Neural cell (in vitro differentiated cells): ENCODE measurements around the gene SHQ1. TPM values are rescaled to one million over a fixed set of nuclear protein-coding genes. Genes with fewer than 3 reads are reported as not detected.

Experiments used
- H2AFZ ChIP-seq: fragments of 200-600, 300-800 bp; sonication (generic), shearing (Covaris generic); 2 replicates; pipeline ENCODE4 v1.6.0; 2014; ENCODE audit warnings: low read depth, mild to moderate bottlenecking, antibody characterized with exemption, low read length, moderate library complexity
- H3F3A ChIP-seq: fragments of 200-600 bp; shearing (Covaris generic); 2 replicates; pipeline ENCODE4 v1.6.1; 2016; ENCODE audit warnings: mild to moderate bottlenecking, moderate library complexity, mixed read lengths, antibody characterized with exemption, low read length; ENCODE audit not compliant: insufficient read depth, poor library complexity, severe bottlenecking
- H3K27ac ChIP-seq: fragments of 200-600, 300-800 bp; sonication (generic), shearing (Covaris generic); 2 replicates; pipeline ENCODE4 v1.5.1; 2014; ENCODE audit warnings: mild to moderate bottlenecking, low read length, moderate library complexity
- H3K27me3 ChIP-seq: fragments of 300-800, 200-600 bp; sonication (generic), shearing (Covaris generic); 2 replicates; pipeline ENCODE4 v1.6.0; 2014; ENCODE audit warnings: mild to moderate bottlenecking, low read depth, low read length, moderate library complexity; ENCODE audit not compliant: insufficient read depth
- H3K36me3 ChIP-seq: fragments of 300-800, 200-600 bp; sonication (generic), shearing (Covaris generic); 2 replicates; pipeline ENCODE4 v1.5.1; 2014; ENCODE audit warnings: mild to moderate bottlenecking, antibody characterized with exemption, low read length, moderate library complexity; ENCODE audit not compliant: insufficient read depth
- H3K4me2 ChIP-seq: fragments of 300-800, 200-600 bp; sonication (generic), shearing (Covaris generic); 2 replicates; pipeline ENCODE4 v1.6.0; 2014; ENCODE audit warnings: mild to moderate bottlenecking, low read length
- H3K4me3 ChIP-seq: fragments of 300-800, 200-600 bp; sonication (generic), shearing (Covaris generic); 2 replicates; pipeline ENCODE4 v1.5.1; 2014; ENCODE audit warnings: mild to moderate bottlenecking, low read length, moderate library complexity
- H3K79me2 ChIP-seq: fragments of 200-600 bp; shearing (Covaris generic); replicated peaks from 2 replicates; pipeline ENCODE4 v1.6.0; 2014; ENCODE audit warnings: mild to moderate bottlenecking, low read length, moderate library complexity; ENCODE audit not compliant: insufficient read depth
- H3K9ac ChIP-seq: fragments of 300-800, 200-600 bp; sonication (generic), shearing (Covaris generic); 2 replicates; pipeline ENCODE4 v1.6.1; 2016; ENCODE audit warnings: mild to moderate bottlenecking, low read length, mixed read lengths
- H3K9me2 ChIP-seq: fragments of 200-600 bp; shearing (Covaris generic); 2 replicates; pipeline ENCODE4 v1.6.1; 2016; ENCODE audit warnings: mild to moderate bottlenecking, low read length, mixed read lengths; ENCODE audit not compliant: insufficient read depth
- H3K9me3 ChIP-seq: fragments of 200-600, 300-800 bp; sonication (generic), shearing (Covaris generic); 2 replicates; pipeline ENCODE4 v1.6.1; 2016; ENCODE audit warnings: mild to moderate bottlenecking, mixed run types, low read length, moderate library complexity, mixed read lengths
- H4K20me1 ChIP-seq: fragments of 200-600 bp; shearing (Covaris generic); 2 replicates; pipeline ENCODE4 v1.6.1; 2016; ENCODE audit warnings: mild to moderate bottlenecking, mixed run types; ENCODE audit not compliant: insufficient read depth
- EP300 ChIP-seq: fragments of 450-650 bp; conservative IDR thresholded peaks from 2 replicates; pipeline ENCODE4 v1.6.1; 2014; ENCODE audit warnings: antibody characterized with exemption, mild to moderate bottlenecking, moderate library complexity; ENCODE audit not compliant: poor library complexity, severe bottlenecking
- EZH2 ChIP-seq: fragments of 200-600, 300-800 bp; shearing (Covaris generic), sonication (generic); IDR thresholded peaks from 2 replicates; pipeline ENCODE4 v1.6.1; 2014; ENCODE audit warnings: antibody characterized with exemption, low read length, borderline replicate concordance, mild to moderate bottlenecking; ENCODE audit not compliant: insufficient read depth, poor library complexity, severe bottlenecking
- MXI1 ChIP-seq: fragments of 450-650 bp; conservative IDR thresholded peaks from 2 replicates; pipeline ENCODE4 v1.6.1; 2014; ENCODE audit warnings: antibody characterized with exemption, mild to moderate bottlenecking; ENCODE audit not compliant: poor library complexity, severe bottlenecking
- POLR2AphosphoS5 ChIP-seq: IDR thresholded peaks from 2 replicates; pipeline ENCODE4 v1.6.1; 2012
- RAD21 ChIP-seq: fragments of 450-650 bp; conservative IDR thresholded peaks from 2 replicates; pipeline ENCODE4 v1.6.1; 2014; ENCODE audit warnings: antibody characterized with exemption, mild to moderate bottlenecking, moderate library complexity
- SMC3 ChIP-seq: fragments of 450-650 bp; conservative IDR thresholded peaks from 2 replicates; pipeline ENCODE4 v1.6.1; 2014; ENCODE audit warnings: antibody characterized with exemption, mild to moderate bottlenecking, moderate library complexity; ENCODE audit not compliant: poor library complexity
- TAF1 ChIP-seq: IDR thresholded peaks from 2 replicates; pipeline ENCODE4 v1.6.1; 2012; ENCODE audit warnings: low read depth
- polyA plus RNA-seq: library from polyadenylated mRNA; depleted of rRNA; stranded (reverse); fragments of >200 nt; gene quantifications from 2 replicates; pipeline ENCODE4 v1.2.3, GENCODE V29; 2014
- TF ChIP-seq, protein P1 (sequence below): fragments of 450-650 bp; IDR thresholded peaks from 2 replicates; pipeline ENCODE4 v1.5.1; 2014; ENCODE audit warnings: antibody characterized with exemption, mild to moderate bottlenecking, moderate library complexity; ENCODE audit not compliant: poor library complexity, severe bottlenecking
- TF ChIP-seq, protein P2 (sequence below): IDR thresholded peaks from 2 replicates; pipeline ENCODE4 v1.6.1; 2012; ENCODE audit warnings: borderline replicate concordance

SHQ1 gene
- polyA plus RNA-seq, 1 donor from 2014 or later, result 14.3 TPM

DNA sequence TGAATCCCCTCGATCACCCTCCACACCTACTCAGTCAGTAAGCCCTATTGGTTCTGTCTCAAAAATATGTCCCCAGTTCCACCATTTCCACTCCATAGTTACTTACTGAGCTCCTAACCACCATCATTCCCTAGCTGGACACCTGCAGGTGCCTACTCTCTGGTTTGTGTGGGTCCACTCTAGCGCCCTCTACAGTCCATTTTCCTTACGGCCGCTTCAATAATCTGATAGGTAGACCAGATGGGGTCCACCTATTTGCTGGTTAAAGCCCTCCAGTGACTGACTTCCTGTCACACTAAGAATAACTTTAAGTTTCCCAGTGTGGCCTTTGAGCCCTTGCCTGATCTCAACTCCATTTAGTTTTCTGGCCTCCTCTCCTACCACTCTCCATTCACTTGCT lies 44.6 kb upstream of the SHQ1 start:
- H2AFZ ChIP-seq, result no peak overlapping the region
- H4K20me1 ChIP-seq, result no peaks in the 10 kb centered on the region
- H3K79me2 ChIP-seq, result no peaks in the 10 kb centered on the region
- no peaks in the 10 kb centered on the region for H3F3A ChIP-seq
- H3K36me3 ChIP-seq, result no peaks in the 10 kb centered on the region
- H3K9me2 ChIP-seq, result no peaks in the 10 kb centered on the region
- TF ChIP-seq EP300 (no peak), MXI1 (no peak), SMC3 (no peak), EZH2 (no peak), POLR2AphosphoS5 (no peak), RAD21 (no peak), TAF1 (no peak)
- TF ChIP-seq, protein P1, sequence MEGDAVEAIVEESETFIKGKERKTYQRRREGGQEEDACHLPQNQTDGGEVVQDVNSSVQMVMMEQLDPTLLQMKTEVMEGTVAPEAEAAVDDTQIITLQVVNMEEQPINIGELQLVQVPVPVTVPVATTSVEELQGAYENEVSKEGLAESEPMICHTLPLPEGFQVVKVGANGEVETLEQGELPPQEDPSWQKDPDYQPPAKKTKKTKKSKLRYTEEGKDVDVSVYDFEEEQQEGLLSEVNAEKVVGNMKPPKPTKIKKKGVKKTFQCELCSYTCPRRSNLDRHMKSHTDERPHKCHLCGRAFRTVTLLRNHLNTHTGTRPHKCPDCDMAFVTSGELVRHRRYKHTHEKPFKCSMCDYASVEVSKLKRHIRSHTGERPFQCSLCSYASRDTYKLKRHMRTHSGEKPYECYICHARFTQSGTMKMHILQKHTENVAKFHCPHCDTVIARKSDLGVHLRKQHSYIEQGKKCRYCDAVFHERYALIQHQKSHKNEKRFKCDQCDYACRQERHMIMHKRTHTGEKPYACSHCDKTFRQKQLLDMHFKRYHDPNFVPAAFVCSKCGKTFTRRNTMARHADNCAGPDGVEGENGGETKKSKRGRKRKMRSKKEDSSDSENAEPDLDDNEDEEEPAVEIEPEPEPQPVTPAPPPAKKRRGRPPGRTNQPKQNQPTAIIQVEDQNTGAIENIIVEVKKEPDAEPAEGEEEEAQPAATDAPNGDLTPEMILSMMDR, result no peak
- TF ChIP-seq, protein P2, sequence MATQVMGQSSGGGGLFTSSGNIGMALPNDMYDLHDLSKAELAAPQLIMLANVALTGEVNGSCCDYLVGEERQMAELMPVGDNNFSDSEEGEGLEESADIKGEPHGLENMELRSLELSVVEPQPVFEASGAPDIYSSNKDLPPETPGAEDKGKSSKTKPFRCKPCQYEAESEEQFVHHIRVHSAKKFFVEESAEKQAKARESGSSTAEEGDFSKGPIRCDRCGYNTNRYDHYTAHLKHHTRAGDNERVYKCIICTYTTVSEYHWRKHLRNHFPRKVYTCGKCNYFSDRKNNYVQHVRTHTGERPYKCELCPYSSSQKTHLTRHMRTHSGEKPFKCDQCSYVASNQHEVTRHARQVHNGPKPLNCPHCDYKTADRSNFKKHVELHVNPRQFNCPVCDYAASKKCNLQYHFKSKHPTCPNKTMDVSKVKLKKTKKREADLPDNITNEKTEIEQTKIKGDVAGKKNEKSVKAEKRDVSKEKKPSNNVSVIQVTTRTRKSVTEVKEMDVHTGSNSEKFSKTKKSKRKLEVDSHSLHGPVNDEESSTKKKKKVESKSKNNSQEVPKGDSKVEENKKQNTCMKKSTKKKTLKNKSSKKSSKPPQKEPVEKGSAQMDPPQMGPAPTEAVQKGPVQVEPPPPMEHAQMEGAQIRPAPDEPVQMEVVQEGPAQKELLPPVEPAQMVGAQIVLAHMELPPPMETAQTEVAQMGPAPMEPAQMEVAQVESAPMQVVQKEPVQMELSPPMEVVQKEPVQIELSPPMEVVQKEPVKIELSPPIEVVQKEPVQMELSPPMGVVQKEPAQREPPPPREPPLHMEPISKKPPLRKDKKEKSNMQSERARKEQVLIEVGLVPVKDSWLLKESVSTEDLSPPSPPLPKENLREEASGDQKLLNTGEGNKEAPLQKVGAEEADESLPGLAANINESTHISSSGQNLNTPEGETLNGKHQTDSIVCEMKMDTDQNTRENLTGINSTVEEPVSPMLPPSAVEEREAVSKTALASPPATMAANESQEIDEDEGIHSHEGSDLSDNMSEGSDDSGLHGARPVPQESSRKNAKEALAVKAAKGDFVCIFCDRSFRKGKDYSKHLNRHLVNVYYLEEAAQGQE, result no peak
- H3K27ac ChIP-seq, result no peak overlapping the region
- H3K9me3 ChIP-seq, result no peaks in the 10 kb centered on the region
- H3K4me3 ChIP-seq, result no peak overlapping the region
- H3K9ac ChIP-seq, result no peak overlapping the region
- peaks cover 12% of the 10 kb centered on the region for H3K27me3 ChIP-seq
- no peak overlapping the region for H3K4me2 ChIP-seq

DNA sequence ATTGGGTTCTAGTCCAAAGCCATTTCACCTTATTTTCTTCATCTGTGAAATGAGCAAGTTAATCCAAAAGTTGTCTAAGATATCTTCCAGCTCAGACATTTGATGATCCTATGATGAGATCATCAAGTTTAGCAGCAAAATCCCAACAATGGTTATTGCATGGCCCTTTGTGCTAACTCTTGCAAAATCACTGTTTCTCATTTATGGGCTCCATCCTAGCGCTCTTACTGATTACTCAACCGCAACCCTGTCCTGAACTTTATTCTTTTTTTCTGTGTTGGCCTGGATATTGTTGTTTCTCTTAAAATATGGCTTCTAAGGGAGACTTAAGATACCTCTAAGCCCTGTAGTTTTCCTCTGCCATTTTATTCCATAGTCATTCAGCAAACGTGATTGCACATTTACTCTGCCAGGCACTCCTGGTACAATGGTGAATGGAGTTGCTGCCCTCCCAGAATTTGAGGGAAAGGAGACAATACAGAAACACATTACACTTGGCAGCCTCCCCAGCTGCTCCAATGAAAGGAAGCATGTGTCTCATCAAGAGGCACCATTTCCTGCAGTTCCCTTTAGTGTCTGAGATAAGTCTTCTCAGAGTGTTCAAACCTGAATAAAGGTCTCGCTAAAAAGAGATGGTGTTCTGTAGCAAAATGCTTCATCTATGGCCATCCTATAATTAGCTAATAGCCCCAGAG lies 44.0 kb upstream of the SHQ1 start:
- H3K9me3 ChIP-seq, result no peaks in the 10 kb centered on the region
- H2AFZ ChIP-seq, result no peak overlapping the region
- H3K27ac ChIP-seq, result no peak overlapping the region
- no peak overlapping the region for H3K4me2 ChIP-seq
- no peaks in the 10 kb centered on the region for H3K9me2 ChIP-seq
- H4K20me1 ChIP-seq, result no peaks in the 10 kb centered on the region
- peaks cover 12% of the 10 kb centered on the region for H3K27me3 ChIP-seq
- H3K9ac ChIP-seq, result no peak overlapping the region
- no peaks in the 10 kb centered on the region for H3K79me2 ChIP-seq
- no peaks in the 10 kb centered on the region for H3F3A ChIP-seq
- H3K36me3 ChIP-seq, result no peaks in the 10 kb centered on the region
- TF ChIP-seq TAF1, result no peak
- no peak overlapping the region for H3K4me3 ChIP-seq
